Gastrocnemius medialis (tissue), 4 donors: ENCODE results near the gene RFT1. TPM values are rescaled to one million over a fixed set of nuclear protein-coding genes. Genes with fewer than 3 reads are reported as not detected.

Source experiments
- ATAC-seq, 2 donors: fragments of 150-250 bp; one replicate each; pipeline ENCODE4 v1.9.1; 2016
- DNase-seq, 2 donors: peaks; one replicate each; pipeline ENCODE4 v3.0.0-alpha.2; 2019
- H3K27ac ChIP-seq, 4 donors: fragments of 200-600 bp; sonication (generic); 1 replicate in 1 of 4; 2 replicates in 3 of 4; pipeline ENCODE4 v1.5.1; 2016 to 2018; ENCODE audit warnings: mild to moderate bottlenecking in 2 of 4, moderate library complexity in 1 of 4
- H3K27me3 ChIP-seq, 3 donors: fragments of 200-600 bp; sonication (generic) in 2 of 3; 1 replicate in 1 of 3; 2 replicates in 2 of 3; pipeline versions ENCODE4 v1.5.1 to v1.6.0; 2016 to 2019; ENCODE audit warnings: mild to moderate bottlenecking in 1 of 3, moderate library complexity in 1 of 3
- H3K36me3 ChIP-seq, 2 donors: fragments of 200-600 bp; sonication (generic) in 1 of 2; one replicate each; pipeline ENCODE4 v1.5.1; 2017 to 2018
- H3K4me1 ChIP-seq, 2 donors: fragments of 200-600 bp; sonication (generic) in 1 of 2; one replicate each; pipeline ENCODE4 v1.5.1; 2016 to 2017; ENCODE audit warnings: mild to moderate bottlenecking in 2 of 2
- H3K4me3 ChIP-seq, 4 donors: fragments of 200-600 bp; sonication (generic) in 3 of 4; 1 replicate in 1 of 4; 2 replicates in 3 of 4; pipeline ENCODE4 v1.5.1; 2016 to 2019; ENCODE audit warnings: mild to moderate bottlenecking in 2 of 4
- H3K9me3 ChIP-seq, 3 donors: fragments of 200-600 bp; sonication (generic) in 2 of 3; 1 replicate in 1 of 3; 2 replicates in 2 of 3; pipeline ENCODE4 v1.5.1; 2016 to 2019
- CTCF ChIP-seq, 5 experiments: fragments of 450-650 bp in 3 of 5; fragments of 200-600 bp in 2 of 5; sonication (generic) in 2 of 5; IDR thresholded peaks in 4 of 5; conservative IDR thresholded peaks in 1 of 5; 1 replicate in 4 of 5; 2 replicates in 1 of 5; pipeline ENCODE4 v1.5.1; 2016 to 2019; ENCODE audit warnings: antibody characterized with exemption in 5 of 5, mild to moderate bottlenecking in 3 of 5, moderate library complexity in 3 of 5
- POLR2A ChIP-seq, 2 donors: fragments of 450-650 bp; IDR thresholded peaks; one replicate each; pipeline ENCODE4 v1.6.1; 2017; ENCODE audit warnings: antibody characterized with exemption in 2 of 2, mild to moderate bottlenecking in 2 of 2, moderate library complexity in 2 of 2
- in situ Hi-C, 4 donors: fragments of 200-750 bp; cut with MboI; loops; one replicate each; pipeline versions ENCODE4 v1.15.0 to v1.8.0; 2017; ENCODE audit warnings: low sequenced_read_pairs in 4 of 4
- intact Hi-C: fragments of 100-400 bp; cut with DNase I; formaldehyde crosslinking; loops from one replicate; pipeline ENCODE4 v1.15.1; 2023; ENCODE audit warnings: low total_unique reads
- total RNA-seq, 4 donors: library from RNA; depleted of rRNA; stranded (reverse); fragments of >200 nt; gene quantifications; one replicate each; pipeline versions ENCODE4 v1.1.0 to v1.2.3, GENCODE V29; 2016

RFT1 gene
- total RNA-seq, 4 donors from 2014 or later = 2.5 to 5.7 (median 5.2) TPM

DNA sequence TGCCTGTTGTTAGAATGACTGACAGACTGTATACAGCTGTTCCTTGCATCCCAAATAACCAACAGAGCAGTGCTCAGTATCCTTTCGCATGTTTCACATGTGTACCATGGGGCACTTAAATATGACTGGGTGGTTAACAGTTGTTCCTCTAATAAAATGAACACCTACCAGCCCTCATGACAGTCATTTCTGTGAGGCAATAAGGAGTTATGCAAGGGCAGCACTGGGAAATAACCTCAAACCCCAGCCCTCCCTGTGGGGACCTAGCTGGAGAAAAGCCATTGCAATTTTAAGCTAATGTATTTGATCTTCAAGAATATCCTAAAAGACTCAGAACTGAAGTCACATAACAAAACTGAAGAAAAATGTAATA lies 7.3 kb downstream of the RFT1 start:
- intact Hi-C loops (no loop called here), in situ Hi-C loops (no loop called here)
- Histone ChIP-seq H3K27me3 (no peaks in the 10 kb centered on the region), H3K27ac (no peak overlapping the region), H3K36me3 (peaks cover 0 to 77% of the 10 kb centered on the region in 2 donors), H3K4me1 (no peaks in the 10 kb centered on the region), H3K4me3 (no peak overlapping the region), H3K9me3 (no peaks in the 10 kb centered on the region)
- TF ChIP-seq CTCF (IDR thresholded peaks at IDR 0.05 in 4 of 5, conservative IDR thresholded peaks at IDR 0.05 in 1 of 5) = no peak
- TF ChIP-seq POLR2A (IDR thresholded peaks at IDR 0.05) = no peak
- no peak for DNase-seq
- ATAC-seq = no peak

- Histone ChIP-seq H3K4me3 (no peak overlapping the region), H3K27me3 (no peaks in the 10 kb centered on the region), H3K4me1 (no peaks in the 10 kb centered on the region), H3K9me3 (no peaks in the 10 kb centered on the region), H3K27ac (no peak overlapping the region), H3K36me3 (peaks cover 0 to 82% of the 10 kb centered on the region in 2 donors)
- DNase-seq (no peak), ATAC-seq (no peak)
- in situ Hi-C loops = no loop called here
- no peak for TF ChIP-seq CTCF (IDR thresholded peaks at IDR 0.05 in 4 of 5, conservative IDR thresholded peaks at IDR 0.05 in 1 of 5)
- TF ChIP-seq POLR2A (IDR thresholded peaks at IDR 0.05) = no peak
- intact Hi-C loops = no loop called here
Observed at GRCh38 chr3:53122255-53122932, 7.8 kb downstream of the RFT1 start.

DNA sequence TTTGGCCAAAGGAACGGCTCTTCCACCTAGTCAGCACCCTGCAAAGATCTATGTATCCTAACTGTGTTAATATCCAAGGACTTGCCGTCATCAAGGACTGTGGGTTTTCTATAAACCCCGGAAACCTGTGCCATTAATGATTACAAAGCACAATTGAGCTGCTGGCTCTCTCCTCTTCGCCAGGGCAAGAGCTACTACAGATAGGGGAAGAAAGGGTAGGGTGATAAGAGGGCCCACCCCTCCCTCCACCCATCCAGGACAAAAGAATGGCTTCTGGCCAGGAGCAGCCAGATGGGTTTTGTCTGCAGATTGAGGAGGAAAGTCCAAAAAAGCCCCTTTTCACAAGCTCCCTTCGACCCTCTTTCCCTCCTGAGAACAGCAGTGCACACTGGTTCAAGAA lies 9.9 kb downstream of the RFT1 start:
- H3K27ac ChIP-seq = no peak overlapping the region
- in situ Hi-C loops (no loop called here), intact Hi-C loops (no loop called here)

DNA sequence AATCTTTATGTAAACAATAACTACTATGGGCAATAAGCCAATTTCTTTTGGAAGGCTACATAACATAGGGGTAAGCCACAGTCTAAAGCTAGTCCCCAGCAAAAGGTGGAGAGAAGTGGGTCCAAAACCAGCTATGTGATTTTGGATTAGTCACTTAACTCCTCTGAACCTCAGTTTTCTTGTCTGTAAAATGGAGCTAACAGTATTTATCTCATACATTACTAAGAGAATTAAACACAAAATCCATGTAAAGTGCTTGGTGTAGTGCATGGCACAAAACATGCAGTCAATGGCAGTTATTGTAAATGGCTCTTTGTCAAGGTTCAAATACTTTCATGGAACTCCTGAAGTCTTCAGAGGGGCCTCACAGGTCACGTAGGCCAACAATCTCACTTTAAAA lies 13.3 kb downstream of the RFT1 start:
- TF ChIP-seq POLR2A (IDR thresholded peaks at IDR 0.05) (no peak), CTCF (IDR thresholded peaks at IDR 0.05 in 4 of 5, conservative IDR thresholded peaks at IDR 0.05 in 1 of 5) (no peak)
- intact Hi-C loops (no loop called here), in situ Hi-C loops (no loop called here)
- Histone ChIP-seq H3K36me3 (peaks cover 0 to 55% of the 10 kb centered on the region in 2 donors), H3K4me3 (no peak overlapping the region), H3K9me3 (no peaks in the 10 kb centered on the region), H3K27me3 (no peaks in the 10 kb centered on the region), H3K4me1 (peaks cover 18 to 21% of the 10 kb centered on the region in 2 donors), H3K27ac (no peak overlapping the region)
- DNase-seq = no peak
- no peak for ATAC-seq

More for the DNA sequence above, 9.9 kb downstream of the RFT1 start:
- ATAC-seq (no peak), DNase-seq (no peak)
- Histone ChIP-seq H3K4me3 (no peak overlapping the region), H3K4me1 (no peaks in the 10 kb centered on the region), H3K9me3 (no peaks in the 10 kb centered on the region), H3K36me3 (peaks cover 0 to 88% of the 10 kb centered on the region in 2 donors), H3K27me3 (no peaks in the 10 kb centered on the region)
- no peak for TF ChIP-seq POLR2A (IDR thresholded peaks at IDR 0.05)
- TF ChIP-seq CTCF (IDR thresholded peaks at IDR 0.05 in 4 of 5, conservative IDR thresholded peaks at IDR 0.05 in 1 of 5) = no peak
